NCI-H748 (cell line): ENCODE measurements around the gene CD247.

Source experiments
- DNase-seq: peaks from one replicate; lab custom pipeline; 2025; ENCODE audit not compliant: unreplicated experiment; lab: John Stamatoyannopoulos, UW

The CD247 gene

GRCh38 chr1:167440776-167441175 is 77.6 kb downstream of the CD247 start:
- DNase-seq, result no peak

DNA sequence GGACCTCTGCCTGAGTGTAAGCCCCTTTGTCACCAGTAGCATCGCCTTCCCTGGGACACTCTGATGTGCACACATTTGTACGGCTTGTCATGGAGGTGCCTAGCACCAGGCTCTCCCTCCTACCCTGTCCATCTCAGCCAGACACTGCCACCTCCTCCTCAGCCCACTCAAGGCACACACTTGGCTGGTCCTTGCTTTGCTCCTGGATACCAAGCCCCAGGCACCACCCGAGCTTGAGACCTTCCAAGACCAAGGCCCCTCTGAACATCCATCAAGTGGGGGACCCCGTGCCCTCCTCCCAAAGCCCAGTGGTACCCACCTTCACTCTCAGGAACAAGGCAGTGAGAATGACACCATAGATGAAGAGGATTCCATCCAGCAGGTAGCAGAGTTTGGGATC is 78.0 kb downstream of the CD247 start:
- DNase-seq, result no peak

GRCh38 chr1:167439301-167439988 is 78.9 kb downstream of the CD247 start:
- DNase-seq, result peak; percentile 75

DNA sequence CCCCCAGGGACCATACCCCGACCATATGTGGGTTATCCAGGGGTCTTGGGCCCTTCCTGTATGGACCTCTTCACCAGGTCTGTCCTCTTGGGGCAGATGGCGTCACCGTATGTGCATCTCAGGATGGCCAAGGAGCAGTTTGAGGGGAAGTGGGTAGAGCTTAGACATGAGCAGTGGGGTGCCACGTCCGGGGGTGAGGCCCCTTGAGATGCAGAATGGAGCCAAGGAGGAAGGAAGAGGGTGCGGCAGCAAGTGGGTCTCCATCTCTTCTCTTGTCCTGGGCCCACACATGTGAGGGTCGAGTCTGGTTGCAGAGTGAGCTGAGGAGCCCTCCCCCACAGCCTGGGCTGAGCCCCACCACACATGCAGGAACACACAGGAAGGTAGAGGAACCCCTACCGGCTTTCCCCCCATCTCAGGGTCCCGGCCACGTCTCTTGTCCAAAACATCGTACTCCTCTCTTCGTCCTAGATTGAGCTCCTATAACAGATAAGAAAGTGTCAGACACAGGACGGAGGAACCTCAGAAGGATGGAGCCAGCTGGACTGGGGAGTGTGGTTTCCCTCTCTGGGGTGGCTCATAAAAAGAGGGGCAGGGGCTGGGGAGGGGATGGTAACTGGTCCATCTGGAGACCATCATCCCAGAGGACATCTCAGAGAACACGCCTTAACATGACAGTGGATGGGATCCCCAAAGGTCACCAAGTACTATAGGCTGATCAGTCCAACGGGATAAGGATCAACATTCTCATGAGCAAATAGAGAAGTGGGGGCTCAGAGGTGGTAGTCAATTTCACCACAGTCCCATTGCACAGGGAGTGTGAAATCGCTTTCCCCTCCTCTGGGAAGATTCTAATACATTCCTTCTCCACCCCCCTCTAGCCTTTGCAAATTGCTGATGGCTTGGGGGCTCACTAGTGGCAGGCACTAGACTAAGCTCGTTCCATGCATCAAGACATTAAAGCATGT is 79.9 kb downstream of the CD247 start:
- no peak for DNase-seq

DNA sequence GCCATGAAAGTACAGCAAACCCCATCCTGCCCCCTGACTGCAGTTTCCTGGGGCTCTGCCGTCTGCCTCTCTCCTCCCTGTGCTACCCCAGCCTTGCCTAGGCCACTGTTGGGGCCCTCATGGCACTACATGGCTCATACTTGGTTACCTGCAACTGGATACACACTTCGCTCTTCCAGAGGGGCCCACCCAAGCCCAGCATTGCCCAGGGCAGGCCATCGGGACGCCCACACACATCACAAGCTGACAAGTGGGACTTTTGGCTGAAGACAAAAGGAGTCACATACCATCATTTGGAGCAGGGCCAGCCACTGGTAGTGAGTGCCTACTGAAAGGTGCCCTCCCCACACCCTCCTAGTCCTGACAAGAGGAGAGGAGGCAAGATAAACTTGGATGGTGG is 82.8 kb downstream of the CD247 start:
- DNase-seq, result no peak

GRCh38 chr1:167434306-167434705 is 84.0 kb downstream of the CD247 start:
- no peak for DNase-seq

GRCh38 chr1:167433884-167434283 is 84.4 kb downstream of the CD247 start:
- no peak for DNase-seq

DNA sequence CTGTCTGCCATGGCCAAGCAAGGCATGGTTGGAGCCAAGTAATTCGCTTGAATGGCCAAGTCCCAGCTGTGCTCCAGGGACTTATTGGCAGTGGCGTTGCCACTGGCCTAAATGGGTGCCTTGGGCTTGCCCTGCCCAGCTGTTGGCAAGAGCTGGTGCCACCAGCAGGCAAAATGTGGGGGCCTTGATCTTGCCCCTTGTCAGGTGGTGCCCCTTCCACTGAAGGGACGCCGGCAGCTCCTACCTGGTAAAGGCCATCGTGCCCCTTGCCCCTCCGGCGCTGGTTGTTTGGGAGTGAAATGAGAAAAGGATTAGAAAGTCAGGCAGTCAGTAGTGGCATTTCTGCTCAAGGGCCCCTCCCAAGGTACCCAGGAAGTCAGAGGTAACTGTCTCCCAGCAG is 85.5 kb downstream of the CD247 start:
- DNase-seq, result no peak

DNA sequence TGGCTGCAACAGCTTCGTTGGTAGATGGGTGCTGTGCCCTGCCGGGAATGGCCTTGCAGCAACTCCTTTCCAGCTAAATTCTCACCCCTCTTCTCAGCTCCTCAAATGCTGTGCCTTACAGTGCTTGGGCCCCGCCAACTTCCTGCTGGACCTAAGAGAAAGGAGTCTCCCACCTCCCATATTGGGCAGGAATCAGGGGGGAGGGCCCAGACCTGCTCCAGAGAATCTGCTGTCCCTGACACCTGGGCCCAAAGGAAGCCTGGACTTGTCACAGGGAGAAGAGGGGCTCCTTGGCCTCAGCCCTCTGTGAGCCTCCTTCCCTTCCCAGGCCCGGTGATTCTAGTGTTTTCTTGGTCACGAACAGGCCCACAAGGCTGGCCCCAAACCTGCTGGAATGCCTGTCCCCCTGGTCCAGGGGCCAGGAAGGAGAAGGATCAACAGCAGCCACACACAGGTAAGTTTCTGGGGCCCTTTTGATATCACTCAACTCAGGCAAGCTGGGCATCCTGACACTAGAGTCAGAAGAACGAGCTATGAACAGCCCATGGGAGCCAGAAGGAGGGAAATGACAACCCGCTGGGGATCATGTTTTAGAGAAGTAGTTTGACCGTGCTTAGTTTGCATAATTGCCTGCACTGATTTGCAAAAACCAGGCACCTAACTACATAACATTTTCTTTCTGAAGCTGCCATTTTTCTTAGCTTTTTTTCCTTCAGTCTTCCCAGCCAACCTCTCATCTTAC is 86.2 kb downstream of the CD247 start:
- no peak for DNase-seq

DNA sequence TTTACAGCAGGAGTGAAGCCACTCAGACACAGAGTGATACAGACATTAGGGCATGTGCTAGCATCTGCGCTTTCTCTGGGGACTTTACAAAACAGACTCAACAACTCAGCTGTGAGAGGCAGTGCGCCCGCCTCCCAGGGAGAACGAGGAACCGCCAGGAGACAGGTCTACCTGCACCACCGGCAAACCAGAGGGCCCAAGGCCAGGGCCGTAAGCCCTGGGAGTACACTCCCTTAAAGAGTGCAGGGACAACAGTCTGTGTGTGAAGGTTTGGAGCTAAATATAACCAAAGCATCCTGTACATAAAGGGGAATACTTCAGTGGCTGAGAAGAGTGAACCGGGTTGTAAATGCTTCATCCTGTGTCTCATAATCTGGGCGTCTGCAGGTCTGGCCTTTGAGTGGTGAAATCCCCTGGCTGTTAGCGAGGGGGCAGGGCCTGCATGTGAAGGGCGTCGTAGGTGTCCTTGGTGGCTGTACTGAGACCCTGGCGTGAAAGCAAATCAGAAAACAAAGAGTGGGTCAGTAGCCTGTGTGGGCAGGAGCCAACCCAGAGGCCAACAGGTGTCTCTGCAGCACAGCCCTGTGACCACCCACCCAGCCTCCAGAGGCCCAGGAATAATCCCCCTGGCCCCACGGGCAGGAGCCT is 86.9 kb downstream of the CD247 start:
- DNase-seq, result no peak

DNA sequence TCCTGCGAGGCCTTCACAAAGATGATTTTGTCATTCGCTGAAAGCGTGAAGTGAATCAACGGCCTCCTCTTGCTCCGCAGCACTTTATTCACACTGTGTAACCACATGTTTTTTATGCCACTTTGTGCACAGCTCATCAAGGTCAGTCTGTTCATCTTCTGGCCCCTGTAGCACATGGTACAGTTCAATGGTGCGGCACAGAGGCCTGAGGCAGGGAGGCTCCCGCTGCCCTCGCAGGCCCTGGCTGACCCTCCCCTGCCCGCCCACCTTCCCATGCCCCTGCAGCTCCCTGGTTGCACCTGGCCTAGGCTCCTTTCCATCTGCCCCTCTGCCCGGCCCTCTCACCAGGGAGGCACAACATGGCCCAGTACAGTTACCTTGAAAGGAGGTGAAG is 87.5 kb downstream of the CD247 start:
- DNase-seq, result no peak

DNA sequence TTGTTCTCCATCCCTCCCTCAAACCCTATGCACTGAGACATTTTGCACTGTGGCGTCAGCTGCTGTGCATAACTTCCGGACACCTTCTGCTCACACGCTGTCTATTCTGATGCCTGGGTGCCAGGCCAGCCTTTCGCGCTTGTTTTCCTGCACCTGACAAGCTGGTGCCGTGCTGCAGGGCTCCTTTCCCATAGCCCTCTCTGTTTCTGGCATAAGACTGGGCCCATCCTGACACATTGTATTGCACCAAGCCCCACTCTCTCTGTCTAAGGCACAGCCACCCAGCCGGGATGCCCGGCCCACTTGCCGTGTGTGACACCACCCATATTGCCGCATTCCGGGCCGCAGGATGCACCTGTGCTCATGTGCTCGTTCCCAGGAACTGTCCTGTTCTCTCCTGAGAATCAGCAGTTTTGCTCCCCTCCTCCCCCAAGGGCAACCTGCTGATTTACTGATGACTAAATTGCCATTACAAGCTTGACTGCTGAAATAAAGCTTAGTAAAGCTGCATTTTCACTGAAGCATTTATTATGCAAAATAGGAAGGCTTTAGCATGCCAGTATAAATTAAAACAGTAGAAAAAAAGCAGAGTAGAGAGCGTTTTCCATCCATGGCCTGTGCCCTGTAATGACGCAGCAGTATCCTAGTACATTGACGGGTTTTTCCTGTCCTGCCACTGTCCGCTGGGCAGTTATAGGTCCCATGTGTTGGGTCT is 88.0 kb downstream of the CD247 start:
- no peak for DNase-seq

DNA sequence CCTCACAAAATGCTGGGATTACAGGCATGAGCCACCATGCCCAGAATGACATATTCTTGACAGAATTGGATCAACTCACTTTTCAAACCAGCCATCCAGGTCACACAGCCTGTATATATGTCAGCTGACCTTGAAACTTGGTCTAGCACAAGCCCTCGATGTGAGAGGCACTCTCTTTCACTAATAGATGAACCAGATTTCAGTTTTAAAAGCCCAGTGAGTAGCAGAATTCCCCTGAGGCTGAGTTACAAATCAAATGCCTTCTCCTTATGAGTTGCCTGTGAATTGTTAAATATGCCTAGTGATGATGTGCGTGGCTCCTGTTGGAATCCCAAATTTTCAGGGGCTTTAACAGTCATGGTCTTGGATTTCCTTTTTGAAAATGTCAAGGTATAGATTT is 88.7 kb downstream of the CD247 start:
- DNase-seq, result no peak

DNA sequence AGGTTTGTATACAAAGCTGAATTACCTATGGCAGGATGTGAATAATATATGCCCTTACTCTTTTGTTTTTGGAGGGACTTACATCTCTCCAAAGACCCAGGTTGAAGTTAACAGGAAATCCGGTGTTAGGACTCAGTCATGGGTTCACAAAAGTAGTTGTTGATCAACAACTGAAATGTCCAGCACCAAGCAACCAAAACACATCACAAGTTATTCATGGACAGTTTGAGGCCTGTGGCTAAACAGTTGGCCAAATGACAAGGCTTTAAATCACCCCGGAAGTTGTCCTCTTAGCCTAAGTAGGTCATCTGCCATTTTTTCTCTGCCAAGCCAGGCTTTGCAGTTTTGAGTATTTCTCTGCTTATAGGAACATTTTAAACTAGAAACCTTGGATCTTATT is 89.9 kb downstream of the CD247 start:
- no peak for DNase-seq

- no peak for DNase-seq
Measured at GRCh38 chr1:167427848-167428247, 90.5 kb downstream of the CD247 start.

DNA sequence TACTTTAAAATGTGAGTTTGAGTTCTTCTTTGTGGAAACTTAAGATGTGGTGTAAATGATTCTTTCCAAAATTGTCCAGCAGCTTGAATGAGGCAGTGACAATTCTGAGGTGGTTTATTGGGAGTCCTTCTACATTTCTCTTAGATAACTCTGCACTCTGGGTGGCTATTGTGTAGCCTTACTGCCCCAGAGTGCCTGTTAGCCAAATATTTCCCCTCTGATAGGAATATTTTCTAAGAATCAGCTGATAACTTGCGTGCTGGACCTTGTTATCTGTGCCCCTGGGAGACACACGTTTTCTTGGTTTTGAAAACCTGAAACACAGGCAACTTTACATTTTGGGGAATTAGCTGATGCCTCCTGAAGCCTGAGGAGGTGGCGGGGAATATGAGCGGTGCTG is 91.6 kb downstream of the CD247 start:
- no peak for DNase-seq

- DNase-seq, result no peak
Measured at GRCh38 chr1:167425482-167425881, 92.8 kb downstream of the CD247 start.

GRCh38 chr1:167423684-167424619 is 94.4 kb downstream of the CD247 start:
- DNase-seq, result no peak

GRCh38 chr1:167420510-167420909 is 97.8 kb downstream of the CD247 start:
- no peak for DNase-seq
